HepG2 (cell line): ENCODE results near the gene NUDT7. TPM values are rescaled to one million over a fixed set of nuclear protein-coding genes. Genes with fewer than 3 reads are reported as not detected.

Source experiments
- ATM ChIP-seq: fragments of 450-650 bp; IDR thresholded peaks from 2 replicates; pipeline ENCODE4 v1.7.1; 2017; ENCODE audit warnings: mild to moderate bottlenecking, borderline replicate concordance
- CEBPB ChIP-seq: IDR thresholded peaks from 2 replicates; pipeline ENCODE4 v1.6.1; 2011; ENCODE audit warnings: low read depth, low read length, improper control_type of control experiment, borderline replicate concordance
- CREB3 ChIP-seq: sonication (generic); formaldehyde crosslinking; IDR thresholded peaks from 2 replicates; pipeline ENCODE4 v1.5.0; 2020; ENCODE audit warnings: missing genetic modification reagents
- E2F5 ChIP-seq: sonication (generic); formaldehyde crosslinking; conservative IDR thresholded peaks from 2 replicates; pipeline ENCODE4 v1.4.0; 2020; ENCODE audit warnings: missing genetic modification reagents
- FOXA3 ChIP-seq: IDR thresholded peaks from 2 replicates; pipeline ENCODE4 v1.6.1; 2016; ENCODE audit warnings: missing genetic modification reagents, missing compliant biosample characterization
- HNF1B ChIP-seq: sonication (generic); formaldehyde crosslinking; IDR thresholded peaks from 2 replicates; pipeline ENCODE4 v1.5.1; 2020; ENCODE audit warnings: mild to moderate bottlenecking, moderate library complexity, missing genetic modification reagents
- MAX ChIP-seq: IDR thresholded peaks from 2 replicates; pipeline ENCODE4 v1.6.1; 2012; ENCODE audit warnings: inconsistent platforms
- MIER2 ChIP-seq: IDR thresholded peaks from 2 replicates; pipeline ENCODE4 v1.6.1; 2016; ENCODE audit warnings: missing biosample characterization, missing genetic modification reagents
- MXD3 ChIP-seq: IDR thresholded peaks from 2 replicates; pipeline ENCODE4 v1.6.1; 2016; ENCODE audit warnings: mild to moderate bottlenecking, missing biosample characterization, missing genetic modification reagents
- NFKBIZ ChIP-seq: IDR thresholded peaks from 2 replicates; pipeline ENCODE4 v1.6.1; 2018; ENCODE audit warnings: missing genetic modification reagents, missing compliant biosample characterization
- NR0B2 ChIP-seq: sonication (generic); formaldehyde crosslinking; IDR thresholded peaks from 2 replicates; pipeline ENCODE4 v1.4.0; 2020; ENCODE audit warnings: mild to moderate bottlenecking, missing genetic modification reagents
- RBM39 ChIP-seq: fragments of 200-400 bp; formaldehyde crosslinking; IDR thresholded peaks from one replicate; pipeline ENCODE4 v1.6.1; 2018; ENCODE audit warnings: antibody characterized with exemption, mild to moderate bottlenecking, low read depth, low read length; ENCODE audit not compliant: poor library complexity, severe bottlenecking
- REXO4 ChIP-seq: sonication (generic); formaldehyde crosslinking; IDR thresholded peaks from 2 replicates; pipeline ENCODE4 v1.8.0; 2022; ENCODE audit warnings: missing genetic modification reagents, mild to moderate bottlenecking, borderline replicate concordance
- ZBTB43 ChIP-seq: sonication (generic); formaldehyde crosslinking; conservative IDR thresholded peaks from 2 replicates; pipeline ENCODE4 v1.4.0; 2020; ENCODE audit warnings: missing genetic modification reagents
- ZBTB7A ChIP-seq: sonication (generic); formaldehyde crosslinking; IDR thresholded peaks from 2 replicates; pipeline ENCODE4 v1.8.0; 2022; ENCODE audit warnings: mild to moderate bottlenecking, missing genetic modification reagents
- ZNF180 ChIP-seq: sonication (generic); formaldehyde crosslinking; IDR thresholded peaks from 2 replicates; pipeline ENCODE4 v1.4.0; 2020; ENCODE audit warnings: low read depth, missing genetic modification reagents, borderline replicate concordance
- ZNF251 ChIP-seq: sonication (generic); formaldehyde crosslinking; IDR thresholded peaks from 2 replicates; pipeline ENCODE4 v1.9.0; 2021; ENCODE audit warnings: mild to moderate bottlenecking, missing genetic modification reagents
- ZNF383 ChIP-seq: sonication (generic); formaldehyde crosslinking; IDR thresholded peaks from 2 replicates; pipeline ENCODE4 v1.4.0; 2020; ENCODE audit warnings: missing genetic modification reagents, mild to moderate bottlenecking, borderline replicate concordance
- ZNF562 ChIP-seq: sonication (generic); formaldehyde crosslinking; IDR thresholded peaks from 2 replicates; pipeline ENCODE4 v1.8.0; 2022; ENCODE audit warnings: missing genetic modification reagents, borderline replicate concordance
- ZNF564 ChIP-seq: sonication (generic); formaldehyde crosslinking; IDR thresholded peaks from 2 replicates; pipeline ENCODE4 v1.8.1; 2023; ENCODE audit warnings: mild to moderate bottlenecking, missing genetic modification reagents
- ZNF607 ChIP-seq: sonication (generic); formaldehyde crosslinking; IDR thresholded peaks from 2 replicates; pipeline ENCODE4 v1.5.1; 2020; ENCODE audit warnings: missing genetic modification reagents, mild to moderate bottlenecking, borderline replicate concordance
- ZNF615 ChIP-seq: sonication (generic); formaldehyde crosslinking; IDR thresholded peaks from 2 replicates; pipeline ENCODE4 v1.5.0; 2020; ENCODE audit warnings: mild to moderate bottlenecking, missing genetic modification reagents, borderline replicate concordance
- ZNF713 ChIP-seq: sonication (generic); formaldehyde crosslinking; IDR thresholded peaks from 2 replicates; pipeline ENCODE4 v1.4.0; 2020; ENCODE audit warnings: mild to moderate bottlenecking, missing genetic modification reagents
- polyA plus RNA-seq, 8 experiments: library from polyadenylated mRNA; depleted of rRNA in 3 of 8; stranded (reverse) in 7 of 8; unstranded in 1 of 8; fragments of >200 nt; fragmentation: Illumina TruSeq in 4 of 8; extraction: Trizol in 4 of 8; gene quantifications; 2 replicates each; pipeline versions ENCODE4 v1.2.1 to v1.2.3, GENCODE V29; 2011 to 2016; ENCODE audit warnings: low read depth in 4 of 8, missing spikeins in 1 of 8, mixed read lengths in 1 of 8; ENCODE audit not compliant: insufficient read depth in 1 of 8
- total RNA-seq, 5 experiments: library from RNA; depleted of rRNA; stranded (reverse); fragments of >200 nt; fragmentation: Illumina TruSeq; extraction: Trizol; gene quantifications; 2 replicates each; pipeline ENCODE4 v1.2.3, GENCODE V29; 2016; ENCODE audit warnings: low read depth in 1 of 5

Gene NUDT7
- total and polyA plus RNA-seq, 2 of the 13 experiments (the other 11 are each of a cell fraction or from before 2014, with no cell fraction given), result 14.3 to 23.9 TPM

GRCh38 chr16:77722309-77723107 is at the start of gene NUDT7 (continued):
- TF ChIP-seq FOXA3 (CRISPR knock-in tag), result peak; percentile 30; the same call in 1 of the 2 replicates
- no peak for TF ChIP-seq NR0B2 (CRISPR knock-in tag)
- no peak for TF ChIP-seq HNF1B (CRISPR knock-in tag)
- TF ChIP-seq ZNF383, result no peak
- 0 out of 2 replicates have a peak, but pooled peaks have one; percentile 39 for TF ChIP-seq REXO4 (CRISPR knock-in tag)
- TF ChIP-seq ZBTB7A, result peak; percentile 48; the same call in 1 of the 2 replicates
- no peak for TF ChIP-seq MIER2 (CRISPR knock-in tag)
- TF ChIP-seq ZNF607 (CRISPR knock-in tag), result peak; percentile 33; the same call in 1 of the 2 replicates
- no peak for TF ChIP-seq ATM
- peak; percentile 85 for TF ChIP-seq CEBPB
- no peak for TF ChIP-seq ZNF180 (CRISPR knock-in tag)
- peak; percentile 92; the same call in 1 of the 2 replicates for TF ChIP-seq ZNF615
- peak; percentile 84 for TF ChIP-seq RBM39
- TF ChIP-seq ZNF713 (CRISPR knock-in tag), result no peak
- TF ChIP-seq MXD3, result peak; percentile 26; the same call in 1 of the 2 replicates
- peak; percentile 60; the same call in 1 of the 2 replicates for TF ChIP-seq CREB3 (CRISPR knock-in tag)
- TF ChIP-seq E2F5 (CRISPR knock-in tag), result no peak; the same call in 1 of the 2 replicates
- no peak; the same call in 1 of the 2 replicates for TF ChIP-seq ZNF564
- peak; percentile 67; the same call in 1 of the 2 replicates for TF ChIP-seq ZBTB43 (CRISPR knock-in tag)
- TF ChIP-seq ZNF251 (CRISPR knock-in tag), result no peak
- TF ChIP-seq ZNF562 (CRISPR knock-in tag), result no peak
- TF ChIP-seq NFKBIZ (CRISPR knock-in tag), result no peak
- peak; percentile 65 for TF ChIP-seq MAX
